GM21526 (cell line): Measurements from ENCODE around the gene LIN54.
"Not testable (repeated sequence)": the region's sequence is repeated elsewhere in the genome, so short reads cannot be mapped to it uniquely, and the experiment has no call there.

Source experiments
- ATAC-seq: cut with Tn5 transposase; IDR thresholded peaks from one replicate; pipeline ENCODE4 v1.9.1; 2021; ENCODE audit warnings: moderate library complexity; ENCODE audit not compliant: unreplicated experiment, low FRiP score

The LIN54 gene

DNA sequence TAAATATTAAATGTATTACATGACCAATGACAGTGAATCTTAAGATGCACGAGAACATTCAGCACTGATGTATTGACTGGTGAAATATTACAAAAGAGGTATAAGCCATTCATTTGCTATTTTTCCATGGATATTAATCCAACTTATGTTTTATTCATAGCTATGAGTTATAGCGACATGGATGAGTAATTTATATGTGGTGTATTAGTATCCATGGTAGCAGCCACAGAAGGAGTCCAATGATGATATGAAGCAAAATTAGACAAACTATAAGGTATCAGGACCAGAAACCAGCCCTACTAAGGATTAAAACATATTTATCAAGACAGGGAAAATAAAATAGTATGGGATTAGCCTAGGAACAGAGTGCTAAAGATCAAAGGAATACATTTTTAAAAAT is 59.4 kb downstream of the LIN54 start:
- ATAC-seq: no peak

GRCh38 chr4:82948647-82949204 is 61.9 kb downstream of the LIN54 start:
- no peak for ATAC-seq

DNA sequence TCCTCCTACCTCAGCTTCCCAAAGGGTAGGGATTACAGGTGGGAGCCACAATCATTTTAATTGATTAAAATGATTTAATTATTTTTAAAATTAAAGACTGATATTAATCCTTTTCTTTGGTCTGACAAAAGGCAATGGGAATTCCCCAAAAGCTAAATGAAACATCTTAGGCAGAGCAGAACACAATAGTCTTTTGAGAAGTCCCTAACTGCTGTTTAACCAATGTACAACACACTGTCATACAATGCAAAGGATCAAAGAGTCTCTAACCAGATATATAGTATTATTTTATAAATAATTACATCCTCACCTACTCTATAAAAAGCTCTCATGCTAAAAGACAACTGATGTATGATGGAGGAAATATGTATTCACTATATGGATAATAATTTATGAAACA is 63.1 kb downstream of the LIN54 start:
- ATAC-seq: no peak

GRCh38 chr4:82939414-82939813 is 71.2 kb downstream of the LIN54 start:
- no peak for ATAC-seq

GRCh38 chr4:82934441-82934840 is 76.2 kb downstream of the LIN54 start:
- no peak for ATAC-seq

DNA sequence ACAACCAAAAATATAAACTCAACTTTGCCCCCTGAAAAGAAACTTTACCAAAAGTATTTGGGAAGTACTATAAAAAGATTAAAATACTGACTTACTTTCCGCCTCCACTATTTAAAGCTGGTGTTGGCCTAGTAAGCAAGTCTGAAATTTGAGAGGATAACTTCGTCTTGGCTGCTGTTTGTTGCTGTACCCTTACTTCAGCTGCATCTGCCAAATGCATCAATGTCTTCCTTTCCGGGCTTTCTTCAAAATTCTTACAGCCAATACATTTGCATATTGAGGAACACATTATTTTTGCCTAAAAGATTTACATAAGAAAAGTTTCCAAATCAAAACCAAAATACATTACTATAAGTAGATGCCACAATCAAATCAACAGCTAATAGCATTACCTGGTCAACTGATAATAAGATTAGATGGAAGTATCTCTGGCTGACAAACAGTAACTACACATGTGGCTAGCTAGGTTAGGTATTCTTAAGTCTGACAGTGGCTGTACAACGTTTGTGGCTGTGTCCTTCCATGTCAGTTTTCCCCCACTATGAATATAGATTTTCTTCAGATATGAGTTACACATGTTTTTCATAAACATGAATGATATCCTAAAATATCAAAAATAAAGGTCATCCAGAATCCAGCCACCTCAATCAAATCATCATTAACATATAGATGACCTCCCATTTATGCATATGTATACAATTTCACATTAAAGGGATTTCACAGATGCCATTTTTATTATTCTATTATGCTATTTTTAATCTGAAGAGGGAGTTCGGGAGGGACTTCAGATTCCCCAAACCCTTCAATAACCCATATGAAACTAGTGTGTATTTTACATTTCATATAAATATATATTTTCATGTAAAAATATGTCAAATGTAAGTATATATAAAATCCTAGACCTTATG is 79.5 kb downstream of the LIN54 start:
- ATAC-seq: no peak

DNA sequence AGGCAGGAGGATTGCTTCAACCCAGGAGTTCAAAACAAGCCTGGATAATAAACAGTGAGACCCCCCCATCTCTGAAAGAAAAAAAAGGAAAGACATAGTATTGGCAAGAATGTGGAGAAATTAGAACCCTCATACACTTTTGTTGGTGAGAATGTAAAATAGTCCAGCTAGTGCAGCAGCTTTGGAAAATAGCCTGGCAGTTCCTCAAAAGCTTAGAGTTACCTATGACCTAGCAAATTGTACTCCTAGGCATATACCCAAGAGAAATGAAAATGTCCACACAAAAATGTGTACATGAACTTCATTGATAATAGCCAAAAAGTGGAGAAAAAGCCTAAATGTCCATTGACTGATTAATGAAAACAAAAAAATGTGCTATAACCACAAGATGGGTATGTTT is 88.8 kb downstream of the LIN54 start:
- ATAC-seq: no peak

- no peak for ATAC-seq
Measured at GRCh38 chr4:82919386-82919785, 91.2 kb downstream of the LIN54 start.

GRCh38 chr4:82918091-82918490 is 92.5 kb downstream of the LIN54 start:
- ATAC-seq: no peak

DNA sequence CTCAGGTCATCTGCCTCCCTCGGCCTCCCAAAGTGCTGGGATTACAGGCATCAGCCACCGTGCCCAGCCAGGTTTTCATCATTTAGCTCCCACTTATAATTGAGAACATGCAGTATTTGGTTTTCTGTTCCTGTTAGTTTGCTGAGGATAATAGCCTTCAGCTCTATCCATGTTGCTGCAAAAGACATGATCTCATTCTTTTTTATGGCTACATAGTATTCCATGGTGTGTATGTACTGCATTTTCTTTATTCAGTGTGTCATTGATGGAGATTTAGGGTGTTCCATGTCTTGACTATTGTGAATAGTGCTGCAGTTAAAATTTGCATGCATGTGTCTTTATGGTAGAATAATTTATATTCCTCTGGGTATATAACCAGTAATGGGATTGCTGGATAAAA is 96.7 kb downstream of the LIN54 start:
- ATAC-seq: not testable (repeated sequence)

GRCh38 chr4:82913305-82913704 is 97.3 kb downstream of the LIN54 start:
- ATAC-seq: no peak

- ATAC-seq: no peak
Measured at GRCh38 chr4:82909326-82909725, 101.3 kb downstream of the LIN54 start.

DNA sequence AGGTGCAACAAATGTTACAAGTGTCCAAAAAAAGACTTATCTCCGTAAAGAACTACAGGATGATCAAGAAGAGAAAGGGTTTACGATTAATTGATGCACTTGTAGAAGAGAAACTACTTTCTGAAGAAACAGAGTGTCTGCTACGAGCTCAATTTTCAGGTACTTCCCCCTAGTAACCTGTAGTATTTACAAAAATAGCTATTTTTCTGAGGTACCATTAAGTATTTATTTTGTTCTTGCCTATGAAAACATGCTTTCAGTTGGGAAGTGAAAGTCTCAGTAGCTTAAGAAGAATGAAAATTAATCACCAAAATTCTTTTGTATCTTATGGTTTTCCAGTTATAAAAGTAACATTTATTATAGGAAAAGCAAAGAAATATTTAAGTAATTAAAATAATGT is 104.2 kb downstream of the LIN54 start:
- ATAC-seq: peak; percentile 53

GRCh38 chr4:82905205-82905604 is 105.4 kb downstream of the LIN54 start:
- ATAC-seq: peak; percentile 45

GRCh38 chr4:82903737-82904136 is 106.9 kb downstream of the LIN54 start:
- no peak for ATAC-seq

DNA sequence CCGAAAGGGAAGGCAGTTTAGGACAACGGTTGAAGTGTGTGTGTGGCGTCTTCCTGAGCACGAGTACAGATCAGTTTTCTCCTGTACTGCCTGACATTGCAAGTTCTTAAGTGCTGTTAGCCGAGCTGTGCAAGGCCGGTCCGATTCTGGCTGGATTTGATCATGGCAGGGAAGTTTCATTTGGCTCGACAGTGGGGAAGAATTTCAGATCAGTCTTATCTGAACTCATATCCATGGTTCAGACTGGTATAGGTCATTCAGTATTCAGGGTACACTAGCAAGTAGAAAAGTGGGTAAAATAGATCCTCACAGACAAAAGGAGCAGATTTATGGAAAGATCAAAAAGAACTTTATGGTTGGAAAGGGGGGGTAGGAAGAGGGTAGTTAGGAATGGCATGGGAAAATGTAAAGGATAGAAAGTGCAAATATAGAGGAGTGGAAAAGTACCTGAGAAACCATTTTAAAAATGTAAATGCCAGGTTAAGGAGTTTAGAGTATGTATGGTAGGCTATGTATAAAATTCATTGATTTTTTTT is 109.4 kb downstream of the LIN54 start:
- ATAC-seq: no peak

DNA sequence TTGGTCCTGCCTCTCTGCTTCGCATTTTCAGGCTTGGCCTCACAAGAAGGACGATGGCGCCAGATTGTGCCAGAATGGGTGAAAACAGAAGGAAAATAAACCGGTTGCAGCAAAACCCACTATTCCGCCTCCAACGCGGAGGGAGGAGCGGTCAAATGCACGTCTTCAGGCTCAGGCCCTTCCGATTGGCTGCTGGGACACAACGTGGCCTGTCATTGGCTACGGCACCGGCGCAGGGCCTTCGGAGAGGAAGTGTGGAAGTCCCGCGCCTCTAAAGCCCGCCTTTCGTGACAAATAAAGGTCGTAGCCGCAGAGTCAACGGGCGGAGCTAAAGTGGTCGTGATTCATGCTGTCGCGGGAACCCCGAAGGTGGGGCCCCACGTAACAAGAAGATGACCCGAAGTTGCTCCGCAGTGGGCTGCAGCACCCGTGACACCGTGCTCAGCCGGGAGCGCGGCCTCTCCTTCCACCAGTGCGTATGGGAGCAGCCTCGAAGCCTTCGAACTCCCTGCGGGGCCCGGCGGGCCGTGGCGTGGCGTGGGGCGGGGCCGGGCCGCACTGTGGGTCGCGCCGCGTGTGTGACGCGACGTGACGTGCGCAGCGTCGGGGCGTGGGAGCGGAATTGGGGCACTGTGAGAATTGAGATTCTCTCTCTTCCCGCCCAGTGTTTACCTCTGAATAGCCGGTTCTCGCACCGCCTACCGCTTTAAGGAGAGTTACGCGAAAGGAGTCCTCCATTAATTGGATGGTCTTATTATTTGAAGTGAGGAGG is 110.0 kb downstream of the LIN54 start, which contains the start of gene THAP9:
Gene THAP9 (plus strand): TSS at position 325 of the 772 bp plus-strand sequence. CDS start 68 bp downstream, at position 393.
- ATAC-seq: peak; percentile 86

DNA sequence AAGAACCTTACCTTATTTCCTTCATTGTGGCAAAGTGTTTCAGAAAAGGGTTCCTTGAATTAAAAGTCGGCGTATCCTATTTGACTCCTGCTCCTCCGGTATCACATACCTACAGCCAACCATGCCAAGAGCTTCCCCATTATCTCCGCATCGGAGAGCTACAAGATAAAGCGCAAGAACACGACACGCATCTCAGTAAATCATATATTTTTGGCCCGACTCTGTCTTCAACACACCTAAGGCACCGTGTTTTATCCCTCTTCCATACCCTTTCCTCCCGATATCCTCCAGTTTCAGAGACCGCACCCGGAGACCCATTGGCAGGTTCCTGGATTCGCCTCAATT is 110.6 kb downstream of the LIN54 start:
- peak; percentile 5 for ATAC-seq

DNA sequence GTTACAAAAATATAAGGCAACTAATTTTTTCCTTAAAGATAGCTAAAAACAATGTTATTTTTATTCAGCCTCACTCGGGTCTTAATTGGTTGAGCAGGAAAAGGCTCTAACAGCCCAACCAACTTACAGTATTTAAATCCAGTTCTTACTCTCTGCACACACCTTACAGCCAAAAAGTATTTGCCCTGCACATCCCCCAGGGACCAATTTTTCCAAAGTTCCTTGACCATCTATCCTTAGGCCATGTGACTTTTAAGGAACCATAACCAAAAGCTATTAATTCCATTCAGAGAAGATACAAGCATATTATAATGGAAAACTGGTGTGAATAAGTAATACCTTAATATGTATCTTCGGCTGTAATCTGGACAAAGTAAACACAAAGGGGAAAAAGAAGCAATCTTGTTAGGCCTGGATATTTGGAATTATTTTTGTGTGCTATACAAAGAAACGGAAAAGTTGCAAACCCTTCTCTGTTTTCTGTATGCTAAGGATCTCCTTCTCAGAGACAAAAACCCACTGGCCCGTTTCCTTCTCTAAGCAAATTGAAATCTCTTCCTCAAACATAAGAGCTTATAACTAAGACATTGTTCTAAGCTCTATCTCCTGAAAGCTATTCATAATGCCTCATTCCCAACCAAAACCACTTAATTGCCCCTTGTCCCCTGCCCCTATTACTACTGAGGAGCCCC is 111.1 kb downstream of the LIN54 start:
- ATAC-seq: no peak
